Muscle layer of duodenum (tissue), 2 donors: Measurements from ENCODE around the gene KLHL40.

Source experiments
- H3K27ac ChIP-seq: one replicate; pipeline ENCODE4 v1.7.0; 2013; ENCODE audit warnings: mild to moderate bottlenecking, low read length
- H3K27me3 ChIP-seq: one replicate; pipeline ENCODE4 v1.7.0; 2013; ENCODE audit warnings: low read depth, mild to moderate bottlenecking, control low read depth, low read length
- H3K36me3 ChIP-seq, 2 donors: one replicate each; pipeline ENCODE4 v1.7.0; 2013; ENCODE audit warnings: low read length in 2 of 2, control low read depth in 1 of 2, mild to moderate bottlenecking in 1 of 2; ENCODE audit not compliant: insufficient read depth in 2 of 2, control insufficient read depth in 1 of 2
- H3K4me1 ChIP-seq, 2 donors: one replicate each; pipeline ENCODE4 v1.7.0; 2013; ENCODE audit warnings: low read length in 2 of 2, mild to moderate bottlenecking in 2 of 2, control low read depth in 1 of 2, moderate library complexity in 1 of 2; ENCODE audit not compliant: insufficient read depth in 2 of 2, control insufficient read depth in 1 of 2
- H3K4me3 ChIP-seq, 2 donors: one replicate each; pipeline ENCODE4 v1.7.0; 2013; ENCODE audit warnings: low read length in 2 of 2, low read depth in 1 of 2, mild to moderate bottlenecking in 1 of 2
- H3K9me3 ChIP-seq, 2 donors: one replicate each; pipeline ENCODE4 v1.7.0; 2013; ENCODE audit warnings: low read length in 2 of 2, control low read depth in 1 of 2, mild to moderate bottlenecking in 1 of 2; ENCODE audit not compliant: control insufficient read depth in 1 of 2
- donor health status: healthy.

Gene KLHL40

DNA sequence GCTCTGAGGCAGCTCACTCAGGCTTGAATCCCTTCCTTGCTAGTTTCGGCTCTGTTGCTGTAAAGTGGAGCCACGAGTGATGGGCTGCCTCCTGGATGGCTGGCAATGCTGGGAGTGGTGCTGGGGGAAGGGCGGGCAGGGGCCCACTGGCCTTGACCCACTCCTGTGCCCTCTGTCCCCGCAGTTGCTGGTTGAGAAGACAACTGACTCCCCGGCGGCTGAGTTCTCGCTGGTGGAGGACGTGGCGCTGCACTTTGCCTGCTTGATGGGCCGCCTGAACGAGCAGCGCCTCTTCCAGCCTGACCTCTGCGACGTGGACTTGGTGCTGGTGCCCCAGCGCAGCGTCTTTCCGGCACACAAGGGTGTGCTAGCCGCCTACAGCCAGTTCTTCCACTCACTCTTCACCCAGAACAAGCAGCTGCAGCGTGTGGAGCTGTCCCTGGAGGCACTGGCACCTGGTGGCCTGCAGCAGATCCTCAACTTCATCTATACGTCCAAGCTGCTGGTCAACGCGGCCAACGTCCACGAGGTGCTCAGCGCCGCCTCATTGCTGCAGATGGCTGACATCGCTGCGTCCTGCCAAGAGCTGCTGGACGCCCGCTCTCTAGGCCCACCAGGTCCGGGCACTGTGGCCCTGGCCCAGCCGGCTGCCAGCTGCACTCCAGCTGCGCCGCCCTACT, 27.1 kb upstream of the KLHL40 start:
- peaks cover 0 to 12% of the 10 kb centered on the region in 2 donors for H3K36me3 ChIP-seq
- no peak overlapping the region for H3K27ac ChIP-seq
- no peaks in the 10 kb centered on the region for H3K27me3 ChIP-seq
- H3K4me3 ChIP-seq, result no peak overlapping the region
- no peaks in the 10 kb centered on the region for H3K9me3 ChIP-seq
- peaks cover 8 to 34% of the 10 kb centered on the region in 2 donors for H3K4me1 ChIP-seq

DNA sequence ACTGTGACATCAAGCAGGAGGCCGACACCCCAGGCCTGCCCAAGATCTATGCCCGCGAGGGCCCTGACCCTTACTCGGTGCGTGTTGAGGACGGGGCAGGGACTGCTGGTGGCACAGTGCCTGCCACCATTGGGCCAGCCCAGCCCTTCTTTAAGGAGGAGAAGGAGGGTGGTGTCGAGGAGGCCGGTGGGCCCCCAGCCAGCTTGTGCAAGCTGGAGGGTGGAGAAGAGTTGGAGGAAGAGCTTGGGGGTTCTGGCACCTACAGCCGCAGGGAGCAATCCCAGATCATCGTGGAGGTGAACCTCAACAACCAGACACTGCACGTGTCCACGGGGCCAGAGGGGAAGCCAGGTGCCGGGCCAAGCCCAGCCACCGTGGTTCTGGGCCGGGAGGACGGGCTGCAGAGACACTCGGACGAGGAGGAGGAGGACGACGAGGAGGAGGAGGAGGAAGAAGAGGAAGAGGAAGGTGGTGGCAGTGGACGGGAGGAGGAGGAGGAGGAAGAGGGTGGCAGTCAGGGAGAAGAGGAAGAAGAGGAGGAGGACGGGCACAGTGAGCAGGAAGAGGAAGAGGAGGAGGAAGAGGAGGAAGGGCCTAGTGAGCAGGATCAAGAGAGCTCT, 26.5 kb upstream of the KLHL40 start:
- no peaks in the 10 kb centered on the region for H3K27me3 ChIP-seq
- peaks cover 3 to 27% of the 10 kb centered on the region in 2 donors for H3K4me1 ChIP-seq
- no peak overlapping the region for H3K27ac ChIP-seq
- peaks cover 0 to 12% of the 10 kb centered on the region in 2 donors for H3K36me3 ChIP-seq
- no peaks in the 10 kb centered on the region for H3K9me3 ChIP-seq
- H3K4me3 ChIP-seq, result no peak overlapping the region

DNA sequence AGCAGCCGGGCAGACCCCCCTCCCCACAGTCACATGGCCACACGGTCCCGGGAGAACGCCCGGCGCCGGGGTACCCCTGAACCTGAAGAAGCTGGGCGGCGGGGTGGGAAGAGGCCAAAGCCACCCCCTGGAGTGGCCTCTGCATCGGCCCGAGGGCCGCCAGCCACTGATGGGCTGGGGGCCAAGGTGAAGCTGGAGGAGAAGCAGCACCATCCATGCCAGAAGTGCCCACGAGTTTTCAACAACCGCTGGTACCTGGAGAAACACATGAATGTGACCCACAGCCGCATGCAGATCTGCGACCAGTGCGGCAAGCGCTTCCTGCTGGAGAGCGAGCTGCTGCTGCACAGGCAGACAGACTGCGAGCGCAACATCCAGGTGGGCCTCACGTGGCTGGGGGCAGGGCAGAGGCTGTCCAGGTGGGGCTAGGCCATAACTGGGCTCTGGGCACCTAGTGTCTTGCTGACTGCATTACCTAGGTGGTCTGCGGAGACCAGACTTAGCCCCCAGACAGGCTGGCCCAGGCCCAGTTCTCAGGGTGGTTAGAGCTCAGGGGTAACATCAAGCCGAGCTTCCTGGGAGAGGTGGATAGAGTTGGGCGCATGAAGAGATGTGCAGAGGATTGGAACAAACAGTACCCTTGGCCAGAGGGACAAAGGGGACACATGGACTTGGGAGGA, 25.7 kb upstream of the KLHL40 start:
- peaks cover 0 to 11% of the 10 kb centered on the region in 2 donors for H3K36me3 ChIP-seq
- H3K27ac ChIP-seq, result no peak overlapping the region

DNA sequence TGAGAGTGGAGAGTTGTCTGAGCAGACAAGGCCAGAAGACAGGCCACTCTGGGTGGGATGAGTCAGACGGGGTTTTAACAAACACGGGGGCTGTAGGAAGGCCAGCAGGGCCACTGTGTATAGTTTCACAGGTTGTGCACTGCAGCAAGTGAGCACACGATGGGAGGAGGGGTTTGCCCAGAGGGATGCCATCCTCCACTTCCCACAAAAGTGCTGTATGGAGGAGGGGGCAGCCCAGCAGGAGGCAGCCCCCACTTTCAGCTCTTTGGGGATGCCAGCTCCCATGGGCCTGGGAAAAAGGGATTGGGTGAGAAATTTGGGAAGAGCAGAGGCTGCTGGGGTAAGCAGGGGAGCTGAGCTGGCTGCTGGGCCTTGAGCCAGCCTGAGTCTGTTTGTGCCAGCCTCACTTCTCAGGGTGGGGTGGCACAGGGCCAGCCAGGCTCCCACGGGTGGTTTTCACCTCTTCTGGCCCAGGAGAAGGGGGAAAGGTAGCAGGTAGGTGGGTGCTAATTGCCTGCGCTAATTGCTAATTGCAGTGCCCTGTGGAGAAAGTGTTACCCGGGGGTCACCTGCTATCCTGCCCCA, 25.1 kb upstream of the KLHL40 start:
- Histone ChIP-seq H3K4me1 (peaks cover 2 to 23% of the 10 kb centered on the region in 2 donors), H3K27ac (no peak overlapping the region), H3K4me3 (no peak overlapping the region), H3K36me3 (peaks cover 0 to 10% of the 10 kb centered on the region in 2 donors), H3K9me3 (no peaks in the 10 kb centered on the region), H3K27me3 (no peaks in the 10 kb centered on the region)

More for the DNA sequence above, 25.7 kb upstream of the KLHL40 start:
- Histone ChIP-seq H3K4me3 (no peak overlapping the region), H3K4me1 (peaks cover 3 to 27% of the 10 kb centered on the region in 2 donors), H3K9me3 (no peaks in the 10 kb centered on the region), H3K27me3 (no peaks in the 10 kb centered on the region)

DNA sequence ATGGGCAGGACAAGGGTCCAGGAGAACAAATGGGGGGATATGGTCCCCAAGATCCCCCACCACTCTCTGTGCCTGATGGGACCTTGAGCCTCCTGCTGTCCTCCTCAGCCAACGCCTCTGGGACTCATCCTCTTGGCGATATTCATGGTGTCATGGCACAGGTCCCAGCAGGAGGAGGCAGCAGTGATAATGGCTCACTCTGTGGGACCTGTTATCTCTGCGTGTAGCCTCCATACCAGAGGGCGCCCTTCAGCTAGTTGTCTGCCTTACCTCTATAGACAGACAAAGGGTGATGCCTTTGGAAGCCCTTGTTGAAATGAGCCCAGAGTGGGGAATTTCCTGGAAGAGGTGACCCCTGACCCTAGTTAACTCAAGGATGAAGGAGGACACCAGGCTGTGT, 24.4 kb upstream of the KLHL40 start:
- H3K27me3 ChIP-seq, result no peaks in the 10 kb centered on the region
- no peak overlapping the region for H3K4me3 ChIP-seq
- H3K27ac ChIP-seq, result no peak overlapping the region
- H3K9me3 ChIP-seq, result no peaks in the 10 kb centered on the region
- H3K4me1 ChIP-seq, result peaks cover 0 to 16% of the 10 kb centered on the region in 2 donors
- H3K36me3 ChIP-seq, result peaks cover 0 to 10% of the 10 kb centered on the region in 2 donors

DNA sequence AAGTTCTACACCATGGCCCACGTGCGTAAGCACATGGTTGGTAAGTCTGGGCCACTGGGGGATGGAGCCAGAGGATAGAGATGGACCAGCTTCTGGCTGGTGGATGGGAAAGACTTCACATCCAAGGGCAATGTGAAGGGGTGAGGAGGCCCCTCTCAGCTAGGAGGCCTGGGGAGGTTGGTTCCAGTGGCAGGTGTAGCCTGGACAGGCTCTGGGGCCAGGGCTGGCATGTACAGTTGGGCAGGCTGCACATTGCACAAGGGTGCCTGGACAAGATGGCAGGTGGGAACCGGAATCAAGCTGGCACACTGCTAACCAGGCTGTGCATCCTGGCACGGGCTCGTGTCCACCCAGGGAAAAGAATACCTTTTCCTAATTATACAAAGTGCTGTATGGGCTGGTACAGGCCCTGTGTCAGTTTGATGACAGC, 23.7 kb upstream of the KLHL40 start:
- Histone ChIP-seq H3K27ac (no peak overlapping the region), H3K4me3 (no peak overlapping the region), H3K4me1 (peaks cover 0 to 17% of the 10 kb centered on the region in 2 donors), H3K27me3 (no peaks in the 10 kb centered on the region), H3K9me3 (no peaks in the 10 kb centered on the region), H3K36me3 (peaks cover 0 to 10% of the 10 kb centered on the region in 2 donors)

DNA sequence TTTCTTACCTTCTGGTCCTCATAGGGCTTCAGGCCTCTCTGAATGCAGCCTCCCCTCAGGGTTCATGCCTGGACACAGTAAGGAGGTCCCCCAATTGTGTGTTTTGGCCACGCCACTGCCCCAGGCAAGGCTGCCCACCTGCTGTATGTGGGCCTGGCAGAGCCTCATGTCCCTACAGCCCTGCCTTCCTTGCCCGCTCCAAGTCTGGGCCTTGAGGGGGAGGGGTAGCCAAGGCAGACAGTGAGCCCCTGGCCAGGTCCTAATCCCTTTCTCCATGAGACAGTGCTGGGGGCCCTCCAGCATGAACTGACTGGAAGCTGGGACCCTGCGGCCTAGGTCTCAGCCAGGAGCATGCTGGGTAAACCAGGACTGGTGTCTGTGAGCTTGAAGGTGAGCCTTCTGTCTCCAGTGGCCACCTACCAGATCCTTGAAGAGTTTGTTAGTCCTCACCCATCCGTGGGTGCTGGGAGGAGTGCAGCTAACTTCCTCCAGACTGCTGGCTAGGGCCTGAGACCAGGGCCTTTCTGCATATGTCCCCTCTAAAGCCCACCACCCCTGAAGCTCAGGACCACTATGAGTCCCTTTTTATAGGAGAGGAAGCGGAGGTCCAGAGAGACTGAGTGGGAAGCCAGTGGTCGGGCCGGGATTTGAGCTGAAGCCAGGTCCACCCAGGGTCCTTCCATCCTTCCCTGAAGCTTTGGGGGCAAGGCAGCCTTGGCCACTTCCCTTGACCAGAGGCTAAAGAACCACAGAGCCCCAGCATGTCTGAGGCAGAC, 23.1 kb upstream of the KLHL40 start:
- Histone ChIP-seq H3K27me3 (no peaks in the 10 kb centered on the region), H3K9me3 (no peaks in the 10 kb centered on the region), H3K4me3 (no peak overlapping the region), H3K4me1 (peaks cover 0 to 23% of the 10 kb centered on the region in 2 donors), H3K27ac (no peak overlapping the region), H3K36me3 (peaks cover 0 to 10% of the 10 kb centered on the region in 2 donors)

DNA sequence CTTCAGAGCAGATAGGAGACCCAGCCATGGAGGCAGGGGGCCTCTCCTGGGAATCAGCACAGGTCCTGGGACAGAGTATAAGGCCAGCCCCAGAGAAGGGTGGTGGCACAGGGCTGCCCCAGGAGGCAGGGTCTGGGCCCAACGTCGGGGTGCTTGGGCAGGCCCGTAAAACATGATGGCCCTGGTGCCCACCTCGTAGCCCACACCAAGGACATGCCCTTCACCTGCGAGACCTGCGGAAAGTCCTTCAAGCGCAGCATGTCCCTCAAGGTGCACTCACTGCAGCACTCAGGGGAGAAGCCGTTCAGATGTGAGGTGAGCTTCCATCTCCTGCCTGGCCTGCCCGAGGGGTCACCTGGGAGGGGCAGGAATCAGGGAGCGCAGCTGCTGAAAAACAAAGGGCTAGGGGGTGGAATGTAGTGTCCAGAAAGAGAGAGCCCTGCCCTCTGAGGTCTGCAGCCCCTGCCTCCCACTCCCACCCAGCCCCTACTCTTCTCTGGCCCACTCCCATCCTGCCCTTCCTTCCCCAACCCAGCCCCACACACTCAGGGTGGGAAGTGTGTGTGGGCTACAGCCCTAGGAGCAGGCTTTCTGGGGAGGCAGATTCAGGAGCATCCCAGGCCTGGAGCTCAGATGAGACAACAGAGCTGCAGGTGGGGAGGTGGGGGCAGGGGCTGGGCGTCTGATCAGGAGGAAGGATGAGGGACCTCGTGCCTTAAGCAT, 22.4 kb upstream of the KLHL40 start:
- Histone ChIP-seq H3K36me3 (peaks cover 0 to 10% of the 10 kb centered on the region in 2 donors), H3K9me3 (no peaks in the 10 kb centered on the region)

DNA sequence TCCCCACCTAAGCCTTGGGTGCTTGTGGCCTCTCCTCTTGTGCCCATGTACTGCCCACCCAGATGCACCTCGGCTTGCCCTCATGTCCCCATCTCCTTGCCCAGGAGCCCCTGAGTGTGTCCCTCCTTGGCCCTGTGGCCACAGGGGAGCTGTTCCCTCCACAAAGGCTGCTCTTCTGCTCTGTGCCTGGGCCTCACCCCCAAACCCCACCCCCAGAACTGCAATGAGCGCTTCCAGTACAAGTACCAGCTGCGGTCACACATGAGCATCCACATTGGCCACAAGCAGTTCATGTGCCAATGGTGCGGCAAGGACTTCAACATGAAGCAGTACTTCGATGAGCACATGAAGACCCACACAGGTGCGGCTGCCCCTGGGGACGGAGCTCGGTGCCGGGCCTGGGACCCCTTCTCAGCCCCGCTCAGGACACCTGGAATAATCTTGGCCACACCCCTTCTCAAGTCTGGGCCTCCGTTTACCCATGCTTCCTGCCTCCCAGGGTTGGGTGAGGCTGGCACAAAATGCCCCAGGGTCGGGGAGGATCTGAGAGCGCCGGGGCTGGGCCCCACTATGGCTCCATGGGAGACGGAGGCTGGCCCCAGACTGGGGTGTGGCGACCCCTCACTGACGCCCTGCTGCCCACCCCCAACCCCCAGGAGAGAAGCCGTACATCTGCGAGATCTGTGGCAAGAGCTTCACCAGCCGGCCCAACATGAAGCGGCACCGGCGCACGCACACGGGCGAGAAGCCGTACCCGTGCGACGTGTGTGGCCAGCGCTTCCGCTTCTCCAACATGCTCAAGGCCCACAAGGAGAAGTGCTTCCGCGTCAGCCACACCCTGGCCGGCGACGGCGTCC, 21.5 kb upstream of the KLHL40 start:
- Histone ChIP-seq H3K36me3 (peaks cover 0 to 4% of the 10 kb centered on the region in 2 donors), H3K27me3 (no peaks in the 10 kb centered on the region), H3K4me3 (no peak overlapping the region), H3K27ac (no peak overlapping the region), H3K9me3 (no peaks in the 10 kb centered on the region), H3K4me1 (peaks cover 7 to 34% of the 10 kb centered on the region in 2 donors)

More for the DNA sequence above, 22.4 kb upstream of the KLHL40 start:
- Histone ChIP-seq H3K27me3 (no peaks in the 10 kb centered on the region), H3K4me3 (no peak overlapping the region), H3K4me1 (peaks cover 6 to 31% of the 10 kb centered on the region in 2 donors), H3K27ac (no peak overlapping the region)

DNA sequence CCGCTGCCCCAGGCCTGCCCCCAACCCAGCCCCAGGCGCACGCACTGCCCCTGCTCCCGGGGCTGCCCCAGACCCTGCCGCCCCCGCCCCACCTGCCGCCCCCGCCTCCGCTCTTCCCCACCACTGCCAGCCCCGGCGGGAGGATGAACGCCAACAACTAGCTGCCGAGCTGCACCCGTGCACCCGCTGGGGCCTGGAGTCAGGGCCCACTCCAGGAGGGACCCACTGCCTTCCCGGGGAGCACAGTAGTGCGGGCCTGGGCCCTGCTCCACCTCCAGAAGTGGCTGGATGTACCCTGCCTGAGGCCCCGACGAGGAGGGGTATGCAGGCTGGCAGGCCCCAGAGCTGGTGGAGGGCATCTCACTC, 20.9 kb upstream of the KLHL40 start:
- Histone ChIP-seq H3K4me1 (peaks cover 7 to 32% of the 10 kb centered on the region in 2 donors), H3K4me3 (no peak overlapping the region), H3K9me3 (no peaks in the 10 kb centered on the region), H3K36me3 (no peaks in the 10 kb centered on the region), H3K27me3 (no peaks in the 10 kb centered on the region), H3K27ac (no peak overlapping the region)
